Measurements from ENCODE around the gene USP35.

The USP35 gene

GRCh38 chr11:78188286-78189173, at the start of gene USP35, which contains the start of gene KCTD21:
Gene USP35, plus strand, starts transcription at chr11:78188919. Its CDS starts 7,327 bp downstream, at chr11:78196246.
Gene KCTD21, minus strand, starts transcription at chr11:78188626. Its CDS starts 14,072 bp downstream, at chr11:78174554.
- peak; percentile 90 to 99 (median 97) for DNase-seq
- intact Hi-C loops (cut with DNase I) = no loop called here

GRCh38 chr11:78139422-78140391, 49.0 kb upstream of the USP35 start, which contains the start of gene ALG8:
Gene ALG8, minus strand, starts transcription at chr11:78139626. Its CDS starts 38 bp downstream, at chr11:78139588.
- DNase-seq = peak; percentile 85 to 97 (median 94)
- intact Hi-C loops (cut with DNase I) = no loop called here

DNA sequence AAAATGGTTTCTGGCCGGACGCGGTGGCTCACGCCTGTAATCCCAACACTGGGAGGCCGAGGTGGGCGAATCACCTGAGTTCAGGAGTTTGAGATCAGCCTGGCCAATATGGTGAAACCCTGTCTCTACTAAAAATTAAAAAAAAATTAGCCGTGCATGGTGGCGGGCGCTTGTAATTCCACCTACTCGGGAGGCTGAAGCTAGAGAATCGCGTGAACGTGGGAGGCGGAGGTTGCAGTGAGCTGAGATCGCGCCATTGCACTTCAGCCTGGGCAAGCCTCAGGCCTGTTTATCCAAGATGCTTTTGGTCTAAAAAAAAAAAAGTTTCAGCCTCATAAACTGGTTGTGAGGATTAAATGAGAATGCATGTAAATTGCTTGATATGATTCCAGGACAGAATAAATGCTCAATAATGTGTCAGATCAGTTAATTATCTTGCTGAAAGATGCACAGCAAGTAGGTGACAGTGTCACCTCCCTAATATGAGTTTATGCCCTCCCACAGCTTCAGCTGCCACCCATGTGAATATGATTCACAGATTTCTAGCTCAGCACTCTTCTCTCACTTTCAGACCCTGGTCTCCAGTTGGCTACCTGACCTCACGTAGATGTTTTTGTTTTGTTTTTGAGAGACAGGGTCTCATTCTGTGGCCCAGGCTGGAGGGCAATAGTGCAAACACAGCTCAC, 48.2 kb upstream of the USP35 start:
- intact Hi-C loops (cut with DNase I) = no loop called here
- DNase-seq = peak in 41 of 42 donors; percentile 25 to 80 (median 54)

- intact Hi-C loops (cut with DNase I) = no loop called here
- DNase-seq = no peak
Observed at GRCh38 chr11:78145511-78146025, 43.2 kb upstream of the USP35 start.

GRCh38 chr11:78147807-78148206, 40.9 kb upstream of the USP35 start:
- intact Hi-C loops (cut with DNase I) = no loop called here
- DNase-seq = no peak

DNA sequence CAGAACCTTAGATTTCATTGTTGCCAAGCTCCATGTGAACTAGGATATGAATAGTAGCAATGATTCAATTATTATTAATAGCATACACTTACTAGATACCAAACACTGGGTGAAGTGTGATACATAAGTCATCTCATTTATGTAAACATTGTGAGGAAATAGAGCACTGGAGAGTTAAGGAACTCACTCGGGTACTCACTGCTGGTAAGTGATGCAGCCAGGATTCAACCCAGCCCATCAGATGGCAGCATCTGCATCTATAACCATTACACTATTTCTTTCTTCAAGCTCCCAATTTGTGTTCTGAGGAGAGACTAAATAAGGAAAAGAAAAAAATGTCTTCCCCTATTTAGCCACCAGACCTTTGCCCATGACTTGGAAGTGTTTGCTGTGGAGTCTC, 39.1 kb upstream of the USP35 start:
- DNase-seq = peak in 31 of 42 donors; percentile 14 to 78 (median 47)
- intact Hi-C loops (cut with DNase I) = no loop called here

DNA sequence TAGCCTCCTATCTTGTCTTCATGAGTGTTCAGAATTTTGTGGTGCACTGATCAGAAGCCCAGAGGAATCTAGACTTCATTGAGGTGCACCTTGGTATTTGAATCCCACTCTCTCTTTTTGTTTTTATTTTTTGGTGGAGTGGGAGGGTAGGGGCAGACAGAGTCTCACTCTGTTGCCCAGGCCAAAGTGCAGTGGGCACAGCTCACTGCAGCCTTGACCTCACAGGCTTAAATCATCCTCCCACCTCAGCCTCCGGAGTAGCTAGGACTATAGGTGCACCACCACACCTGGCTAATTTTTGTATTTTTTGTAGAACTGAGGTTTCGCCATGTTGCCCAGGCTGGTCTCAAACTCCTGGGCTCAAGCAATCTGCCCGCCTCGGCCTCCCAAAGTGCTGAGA, 38.4 kb upstream of the USP35 start:
- intact Hi-C loops (cut with DNase I) = no loop called here
- no peak for DNase-seq

GRCh38 chr11:78150754-78151153, 38.0 kb upstream of the USP35 start:
- no peak for DNase-seq
- intact Hi-C loops (cut with DNase I) = no loop called here

DNA sequence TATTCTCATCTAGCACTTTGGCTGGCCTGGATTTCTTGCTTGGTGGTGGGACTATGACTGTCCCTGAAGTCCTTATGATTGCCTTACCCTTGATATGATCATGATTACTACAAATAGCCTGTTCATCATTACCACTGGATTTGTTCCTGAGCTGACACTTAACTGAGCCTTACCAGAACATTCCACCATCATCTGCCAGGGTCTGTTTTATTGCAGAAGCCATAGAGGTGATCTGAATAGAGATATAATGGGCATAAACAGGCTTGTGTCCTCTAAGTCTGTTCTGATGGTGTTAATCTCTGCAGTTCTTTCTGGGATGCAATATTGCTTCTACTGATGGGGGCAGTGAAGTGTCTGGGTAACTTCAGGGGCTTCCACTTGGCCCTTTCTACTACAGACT, 36.9 kb upstream of the USP35 start:
- intact Hi-C loops (cut with DNase I) = no loop called here
- no peak for DNase-seq

GRCh38 chr11:78156127-78156844, 32.4 kb upstream of the USP35 start:
- no peak for DNase-seq
- intact Hi-C loops (cut with DNase I) = no loop called here

GRCh38 chr11:78158987-78159652, 29.6 kb upstream of the USP35 start:
- DNase-seq = peak in 6 of 42 donors; percentile 15 to 38 (median 28)
- intact Hi-C loops (cut with DNase I) = no loop called here

DNA sequence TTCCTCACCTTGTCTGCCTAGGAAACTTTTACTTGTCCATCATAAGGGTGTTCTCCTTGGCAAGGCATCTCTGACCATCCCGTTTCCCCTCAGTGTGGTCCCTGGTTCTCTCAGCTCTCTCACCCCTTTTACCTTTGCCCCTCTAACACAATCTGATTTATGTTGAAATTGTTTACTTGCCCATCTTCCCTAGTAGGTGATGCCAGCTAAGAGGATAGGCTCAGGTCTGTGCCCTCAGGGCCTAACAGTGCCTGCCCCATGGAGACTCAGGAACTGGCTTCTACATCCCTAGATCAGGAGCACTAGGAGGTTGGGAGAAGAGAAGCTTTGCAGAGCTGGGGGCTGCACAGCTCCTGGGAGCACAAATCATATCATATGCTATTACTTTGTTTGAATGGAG, 28.2 kb upstream of the USP35 start:
- intact Hi-C loops (cut with DNase I) = no loop called here
- DNase-seq = no peak

- intact Hi-C loops (cut with DNase I) = no loop called here
- no peak for DNase-seq
Observed at GRCh38 chr11:78161346-78161745, 27.4 kb upstream of the USP35 start.

DNA sequence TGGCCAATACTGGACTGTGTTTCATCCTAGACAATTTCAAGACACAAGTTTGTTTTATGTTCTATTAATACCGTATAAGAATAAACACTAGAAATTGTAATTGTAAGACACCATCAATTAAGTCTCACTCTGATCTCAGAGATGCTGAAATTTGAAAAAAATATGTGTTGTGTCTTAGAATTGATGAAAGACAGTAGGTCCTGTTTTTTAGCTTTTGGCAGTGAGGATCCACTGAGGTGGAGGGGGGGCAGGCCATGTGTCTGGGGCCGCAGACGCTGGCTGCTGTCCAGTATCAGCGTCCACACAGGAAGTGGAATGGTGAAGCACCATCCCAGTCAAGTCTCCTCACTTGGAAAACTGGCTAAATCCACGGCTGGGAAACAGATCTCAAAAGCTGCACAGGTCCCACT, 26.8 kb upstream of the USP35 start:
- intact Hi-C loops (cut with DNase I) = no loop called here
- no peak for DNase-seq

GRCh38 chr11:78163828-78164227, 24.9 kb upstream of the USP35 start:
- intact Hi-C loops (cut with DNase I) = no loop called here
- no peak for DNase-seq

GRCh38 chr11:78164471-78164870, 24.2 kb upstream of the USP35 start:
- intact Hi-C loops (cut with DNase I) = no loop called here
- no peak for DNase-seq

GRCh38 chr11:78166855-78167469, 21.8 kb upstream of the USP35 start:
- intact Hi-C loops (cut with DNase I) = no loop called here
- DNase-seq = no peak
